Inferior parietal cortex (tissue), 1 donor: Measurements from ENCODE around the gene RAB40C.

Experiments
- DNase-seq: peaks from one replicate; pipeline ENCODE4 v3.0.0-alpha.2; 2016; ENCODE audit errors: extremely low spot score

RAB40C gene

DNA sequence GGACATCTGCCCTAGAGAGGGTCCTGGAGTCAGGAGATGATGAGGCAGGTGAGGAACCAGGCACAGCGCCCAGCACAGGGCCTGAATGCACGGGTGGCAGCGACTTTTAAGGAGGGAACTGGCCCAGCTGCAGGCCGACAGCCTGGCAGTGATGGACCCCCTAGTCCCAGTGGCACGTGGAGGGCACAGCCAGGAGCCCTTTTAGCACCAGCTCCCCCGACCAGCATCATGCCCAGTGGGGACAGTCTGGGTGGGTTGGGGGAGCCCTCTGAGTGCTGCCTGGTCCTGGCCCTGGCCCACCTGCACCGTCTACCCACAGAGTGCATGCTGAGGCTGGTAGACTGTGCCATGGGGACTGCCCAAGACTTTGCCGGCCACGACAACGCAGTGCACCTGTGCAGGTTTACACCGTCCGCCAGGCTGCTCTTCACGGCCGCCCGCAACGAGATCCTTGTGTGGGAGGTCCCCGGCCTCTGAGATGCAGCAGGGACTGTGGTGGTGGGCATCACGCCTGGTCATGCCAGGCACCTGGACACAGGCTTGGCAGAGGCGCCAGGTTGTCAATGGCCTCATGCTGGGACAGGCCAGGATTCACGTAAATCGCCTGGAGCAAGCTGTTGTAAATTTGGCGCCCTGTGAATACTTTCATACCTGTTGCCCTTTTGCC lies 77.4 kb downstream of the RAB40C start:
- DNase-seq: no peak

GRCh38 chr16:667780-668518 lies 78.1 kb downstream of the RAB40C start, which contains the start of gene RHOT2:
Gene RHOT2, plus strand, starts transcription at chr16:668132. Its CDS starts 68 bp downstream, at chr16:668200.
- peak; percentile 91 for DNase-seq

DNA sequence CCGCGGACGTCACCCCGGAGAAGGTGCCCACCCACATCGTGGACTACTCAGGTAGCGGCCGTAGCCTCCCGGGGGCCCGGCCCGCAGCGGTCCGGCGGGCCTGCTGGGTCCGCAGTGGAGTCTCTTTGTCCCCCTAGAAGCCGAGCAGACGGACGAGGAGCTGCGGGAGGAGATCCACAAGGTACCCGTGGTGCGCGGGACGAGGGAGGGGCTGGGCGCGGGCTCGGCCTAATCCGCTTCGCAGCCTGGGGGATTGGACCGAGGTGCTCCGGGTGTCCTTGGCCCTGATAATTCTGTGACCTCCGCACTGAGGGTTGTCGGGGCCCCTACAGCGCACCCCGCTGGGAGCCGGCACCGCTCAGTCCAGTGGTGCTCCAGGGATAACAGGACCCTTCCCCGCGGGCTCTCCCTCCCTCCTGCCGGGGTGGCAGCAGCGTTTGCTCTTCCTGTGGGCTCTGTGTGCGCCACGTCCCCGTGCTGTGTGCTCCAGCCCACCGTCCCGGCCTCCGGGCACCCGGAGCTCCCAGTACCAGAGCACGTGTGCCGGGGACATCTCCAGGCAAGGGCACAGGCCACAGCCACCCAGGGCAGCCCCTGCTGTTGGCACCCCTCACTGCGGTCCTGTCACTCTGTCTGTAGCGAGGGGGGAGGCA lies 78.8 kb downstream of the RAB40C start:
- DNase-seq: no peak

DNA sequence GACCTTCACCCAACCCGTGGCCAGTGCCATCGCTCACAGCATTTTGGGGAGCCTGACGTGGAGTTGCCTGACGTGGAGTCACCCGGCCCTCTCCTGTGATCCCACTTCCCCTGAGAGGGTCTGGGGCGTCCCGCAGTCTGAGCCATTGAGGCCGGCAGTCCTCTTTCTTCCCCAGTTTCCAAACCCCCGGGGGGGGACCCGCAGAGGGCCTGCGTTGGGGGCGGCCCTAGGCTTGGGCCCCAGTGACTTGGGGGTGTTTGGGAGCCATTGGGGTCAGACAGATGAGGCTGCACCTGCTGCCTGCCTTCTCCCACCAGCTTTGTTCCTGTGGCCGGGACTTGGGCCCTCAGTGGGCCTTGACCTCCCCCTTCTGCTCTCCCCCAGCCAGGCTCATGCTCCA lies 79.8 kb downstream of the RAB40C start:
- no peak for DNase-seq

DNA sequence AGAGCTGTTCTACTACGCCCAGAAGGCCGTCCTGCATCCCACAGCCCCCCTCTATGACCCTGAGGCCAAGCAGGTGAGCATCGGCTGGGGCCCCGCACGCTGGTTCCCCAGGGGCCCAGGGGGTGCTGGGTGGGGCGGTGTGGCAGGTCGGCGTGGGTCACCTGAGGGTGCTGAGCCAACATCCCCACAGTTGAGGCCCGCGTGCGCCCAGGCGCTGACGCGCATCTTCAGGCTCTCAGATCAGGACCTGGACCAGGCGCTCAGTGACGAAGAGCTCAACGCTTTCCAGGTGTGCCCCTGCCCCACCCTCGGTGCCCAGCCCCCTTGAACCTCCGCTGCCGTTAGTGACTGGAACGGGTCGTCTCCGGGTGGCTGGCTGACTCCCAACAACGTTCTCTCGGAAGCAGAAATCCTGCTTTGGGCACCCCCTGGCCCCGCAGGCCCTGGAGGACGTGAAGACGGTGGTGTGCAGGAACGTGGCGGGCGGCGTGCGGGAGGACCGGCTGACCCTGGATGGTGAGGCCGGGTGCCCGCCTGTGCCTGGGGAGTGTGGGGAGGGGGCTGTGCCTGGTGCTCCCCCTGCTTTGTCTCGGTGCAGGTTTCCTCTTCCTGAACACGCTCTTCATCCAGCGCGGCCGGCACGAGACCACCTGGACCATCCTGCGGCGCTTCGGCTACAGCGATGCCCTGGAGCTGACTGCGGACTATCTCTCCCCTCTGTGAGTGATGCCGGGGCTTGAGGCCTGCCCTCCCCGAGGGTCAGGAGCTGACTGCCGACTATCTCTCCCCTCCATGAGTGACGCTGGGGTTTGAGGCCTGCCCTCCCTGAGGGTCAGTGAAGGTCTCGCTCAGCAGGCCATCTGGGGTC lies 80.9 kb downstream of the RAB40C start:
- DNase-seq: no peak

DNA sequence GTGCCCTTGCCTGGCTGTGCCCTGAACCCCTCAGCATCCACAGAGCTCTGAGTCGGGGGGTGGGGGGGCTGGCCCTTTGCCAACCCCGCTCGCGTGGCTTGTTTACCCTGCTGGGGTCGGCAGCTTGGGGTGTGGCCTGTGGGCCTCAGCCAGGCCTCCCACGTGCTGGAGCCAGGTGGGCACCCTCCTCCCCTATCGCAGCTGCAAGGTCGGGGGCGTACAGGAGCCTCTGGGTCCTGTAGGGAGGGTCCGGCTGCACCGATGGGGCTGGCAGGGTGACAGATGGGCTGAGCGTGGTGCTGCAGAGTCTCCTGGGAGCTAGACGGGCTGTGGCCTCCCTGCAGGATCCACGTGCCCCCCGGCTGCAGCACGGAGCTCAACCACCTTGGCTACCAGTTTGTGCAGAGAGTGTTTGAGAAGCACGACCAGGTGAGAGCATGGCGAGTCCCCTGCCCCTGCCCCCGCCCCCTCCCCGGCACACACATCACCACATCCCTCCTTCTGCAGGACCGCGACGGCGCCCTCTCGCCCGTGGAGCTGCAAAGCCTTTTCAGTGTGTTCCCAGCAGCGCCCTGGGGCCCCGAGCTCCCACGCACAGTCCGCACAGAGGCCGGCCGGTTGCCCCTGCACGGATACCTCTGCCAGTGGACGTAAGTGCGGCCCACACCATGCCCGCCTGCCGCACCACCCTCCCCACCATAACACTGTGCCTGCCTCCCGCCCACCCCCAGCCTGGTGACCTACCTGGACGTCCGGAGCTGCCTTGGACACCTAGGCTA lies 81.7 kb downstream of the RAB40C start:
- no peak for DNase-seq

- DNase-seq: no peak
Measured at GRCh38 chr16:672371-672770, 82.5 kb downstream of the RAB40C start.

- no peak for DNase-seq
Measured at GRCh38 chr16:672851-673250, 83.0 kb downstream of the RAB40C start.

DNA sequence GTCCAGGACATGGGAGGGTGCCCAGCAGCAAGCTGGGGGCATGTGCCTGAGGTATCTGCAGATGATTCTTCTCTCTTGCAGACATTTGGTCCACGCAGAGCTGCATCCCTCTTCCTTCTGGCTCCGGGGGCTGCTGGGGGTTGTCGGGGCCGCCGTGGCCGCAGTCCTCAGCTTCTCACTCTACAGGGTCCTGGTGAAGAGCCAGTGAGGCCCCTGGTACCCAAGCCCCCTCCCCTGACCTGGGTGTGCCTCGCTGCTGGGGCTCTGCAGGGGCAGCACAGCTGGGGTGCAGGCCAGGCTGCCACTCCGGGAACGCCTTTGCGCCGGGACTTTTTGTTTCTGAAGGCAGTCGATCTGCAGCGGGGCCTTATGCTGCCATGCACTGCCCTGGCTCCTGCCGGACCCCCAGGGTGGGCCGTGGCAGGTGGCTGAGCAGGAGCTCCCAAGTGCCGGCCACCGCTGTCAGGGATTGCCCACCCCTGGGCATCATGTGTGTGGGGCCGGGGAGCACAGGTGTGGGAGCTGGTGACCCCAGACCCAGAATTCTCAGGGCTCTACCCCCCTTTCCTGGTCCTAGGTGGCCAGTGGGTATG lies 83.6 kb downstream of the RAB40C start:
- DNase-seq: no peak

DNA sequence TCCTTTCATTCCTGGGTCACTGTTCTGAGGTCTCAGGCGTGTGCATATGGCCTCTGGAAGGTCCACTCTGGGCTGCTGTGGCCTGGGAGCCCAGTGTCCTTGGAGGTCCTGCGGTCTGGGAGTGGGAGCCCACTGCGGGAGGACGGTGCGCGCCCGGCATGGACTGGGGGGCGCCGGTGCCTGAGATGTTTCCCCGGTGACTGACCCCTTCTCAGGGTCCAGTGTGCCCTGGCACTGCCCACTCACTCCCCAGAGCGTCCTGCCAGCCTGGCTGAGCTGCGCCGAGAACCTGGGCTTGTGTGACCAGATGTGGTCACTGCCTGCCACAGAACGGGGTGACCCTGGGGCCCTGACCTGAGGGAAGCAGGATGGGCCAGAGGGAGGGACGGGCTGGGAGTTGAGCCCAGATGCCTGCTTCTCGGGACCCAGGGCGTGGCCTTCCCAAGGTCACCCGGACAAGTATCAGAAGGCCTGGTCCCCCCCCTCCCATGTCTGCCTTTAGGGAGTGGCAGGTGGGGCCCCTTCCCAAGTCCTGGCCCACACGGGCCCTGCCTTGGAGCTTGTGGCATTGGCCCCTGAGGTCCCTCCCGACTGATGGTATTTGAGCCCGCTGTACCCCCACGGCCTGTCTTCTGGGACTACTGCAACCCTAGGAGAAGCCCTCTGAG lies 84.5 kb downstream of the RAB40C start:
- no peak for DNase-seq

GRCh38 chr16:674968-675883 lies 85.4 kb downstream of the RAB40C start, which contains the start of gene RHBDL1:
Gene RHBDL1, plus strand, starts transcription at chr16:675671. Its CDS starts 120 bp downstream, at chr16:675791.
- DNase-seq: peak; percentile 20

DNA sequence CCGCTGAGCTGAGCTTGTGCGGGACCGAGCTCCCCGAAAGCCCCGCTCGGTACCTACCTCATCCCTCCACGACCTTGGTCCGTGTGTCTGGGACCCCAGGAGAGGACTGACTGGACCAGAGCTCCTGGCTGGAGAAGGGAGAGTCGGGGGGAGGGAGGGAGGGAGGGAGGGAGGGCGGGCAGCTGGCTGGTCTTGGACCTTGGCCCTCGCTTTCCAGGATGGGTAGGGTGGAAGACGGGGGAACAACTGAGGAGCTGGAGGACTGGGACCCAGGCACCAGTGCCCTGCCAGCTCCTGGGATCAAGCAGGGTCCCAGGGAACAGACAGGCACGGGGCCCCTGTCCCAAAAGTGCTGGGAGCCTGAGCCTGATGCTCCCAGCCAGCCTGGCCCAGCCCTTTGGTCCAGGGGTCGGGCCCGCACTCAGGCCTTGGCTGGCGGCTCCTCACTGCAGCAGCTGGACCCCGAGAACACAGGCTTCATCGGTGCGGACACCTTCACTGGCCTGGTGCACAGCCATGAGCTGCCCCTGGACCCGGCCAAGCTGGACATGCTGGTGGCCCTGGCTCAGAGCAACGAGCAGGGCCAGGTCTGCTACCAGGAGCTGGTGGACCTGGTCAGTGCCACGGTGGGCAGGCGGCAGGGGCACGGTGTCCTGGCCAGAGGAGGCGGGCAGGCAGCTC lies 86.2 kb downstream of the RAB40C start:
- no peak for DNase-seq

DNA sequence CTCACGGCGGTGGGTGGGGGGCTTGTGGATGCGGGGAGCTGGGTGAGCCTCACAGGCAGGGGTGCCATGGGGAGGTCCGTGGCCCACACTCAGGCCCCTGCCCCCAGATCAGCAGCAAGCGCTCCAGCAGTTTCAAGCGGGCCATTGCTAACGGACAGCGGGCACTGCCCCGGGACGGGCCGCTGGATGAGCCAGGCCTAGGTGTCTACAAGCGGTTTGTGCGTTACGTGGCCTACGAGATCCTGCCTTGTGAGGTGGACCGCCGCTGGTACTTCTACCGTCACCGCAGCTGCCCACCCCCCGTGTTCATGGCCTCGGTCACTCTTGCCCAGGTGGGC lies 86.7 kb downstream of the RAB40C start:
- DNase-seq: no peak

DNA sequence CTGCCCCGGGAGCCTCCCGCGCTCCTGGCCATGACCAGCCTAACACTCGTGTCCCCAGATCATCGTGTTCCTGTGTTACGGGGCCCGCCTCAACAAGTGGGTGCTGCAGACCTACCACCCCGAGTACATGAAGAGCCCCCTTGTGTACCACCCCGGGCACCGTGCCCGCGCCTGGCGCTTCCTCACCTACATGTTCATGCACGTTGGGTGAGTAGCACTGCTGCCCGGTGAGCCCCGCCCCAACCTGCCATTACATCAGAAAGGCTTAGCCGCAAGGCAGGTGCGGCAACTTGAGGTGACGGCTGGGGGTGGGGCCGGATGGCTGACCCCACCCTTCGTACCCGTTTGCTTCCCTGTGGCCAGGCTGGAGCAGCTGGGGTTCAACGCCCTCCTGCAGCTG lies 87.0 kb downstream of the RAB40C start:
- DNase-seq: no peak

- no peak for DNase-seq
Measured at GRCh38 chr16:677316-678190, 87.7 kb downstream of the RAB40C start.

GRCh38 chr16:678209-678857 lies 88.5 kb downstream of the RAB40C start:
- no peak for DNase-seq
